ENCODE results near the gene ZNF45.

GRCh38 chr19:43901395-43902390, 33.4 kb downstream of the ZNF45 start:
- TF ChIP-seq, protein P1, sequence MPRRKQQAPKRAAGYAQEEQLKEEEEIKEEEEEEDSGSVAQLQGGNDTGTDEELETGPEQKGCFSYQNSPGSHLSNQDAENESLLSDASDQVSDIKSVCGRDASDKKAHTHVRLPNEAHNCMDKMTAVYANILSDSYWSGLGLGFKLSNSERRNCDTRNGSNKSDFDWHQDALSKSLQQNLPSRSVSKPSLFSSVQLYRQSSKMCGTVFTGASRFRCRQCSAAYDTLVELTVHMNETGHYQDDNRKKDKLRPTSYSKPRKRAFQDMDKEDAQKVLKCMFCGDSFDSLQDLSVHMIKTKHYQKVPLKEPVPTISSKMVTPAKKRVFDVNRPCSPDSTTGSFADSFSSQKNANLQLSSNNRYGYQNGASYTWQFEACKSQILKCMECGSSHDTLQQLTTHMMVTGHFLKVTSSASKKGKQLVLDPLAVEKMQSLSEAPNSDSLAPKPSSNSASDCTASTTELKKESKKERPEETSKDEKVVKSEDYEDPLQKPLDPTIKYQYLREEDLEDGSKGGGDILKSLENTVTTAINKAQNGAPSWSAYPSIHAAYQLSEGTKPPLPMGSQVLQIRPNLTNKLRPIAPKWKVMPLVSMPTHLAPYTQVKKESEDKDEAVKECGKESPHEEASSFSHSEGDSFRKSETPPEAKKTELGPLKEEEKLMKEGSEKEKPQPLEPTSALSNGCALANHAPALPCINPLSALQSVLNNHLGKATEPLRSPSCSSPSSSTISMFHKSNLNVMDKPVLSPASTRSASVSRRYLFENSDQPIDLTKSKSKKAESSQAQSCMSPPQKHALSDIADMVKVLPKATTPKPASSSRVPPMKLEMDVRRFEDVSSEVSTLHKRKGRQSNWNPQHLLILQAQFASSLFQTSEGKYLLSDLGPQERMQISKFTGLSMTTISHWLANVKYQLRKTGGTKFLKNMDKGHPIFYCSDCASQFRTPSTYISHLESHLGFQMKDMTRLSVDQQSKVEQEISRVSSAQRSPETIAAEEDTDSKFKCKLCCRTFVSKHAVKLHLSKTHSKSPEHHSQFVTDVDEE (CRISPR knock-in tag; IDR thresholded peaks at IDR 0.05) = no peak
- TF ChIP-seq ZFP3 (CRISPR knock-in tag; IDR thresholded peaks at IDR 0.05) = no peak
- TF ChIP-seq BACH2 (CRISPR knock-in tag; IDR thresholded peaks at IDR 0.05; ENCODE audit: borderline replicate concordance) = no peak
